HFFc6 (cell line): ENCODE measurements around the gene GSTM3. TPM values are rescaled to one million over a fixed set of nuclear protein-coding genes. Genes with fewer than 3 reads are reported as not detected.

ENCODE experiments used
- DNase-seq: peaks from one replicate; pipeline ENCODE4 v3.0.0-alpha.2; 2018
- H3K27ac Mint-ChIP-seq: 2 replicates; pipeline ENCODE4 v1.8.0; 2020; ENCODE audit warnings: mild to moderate bottlenecking, mixed read lengths
- H3K27me3 Mint-ChIP-seq: 2 replicates; pipeline ENCODE4 v1.8.0; 2021; ENCODE audit warnings: mild to moderate bottlenecking, moderate library complexity, mixed read lengths; ENCODE audit not compliant: insufficient read depth
- H3K36me3 Mint-ChIP-seq: 2 replicates; pipeline ENCODE4 v1.8.0; 2021; ENCODE audit warnings: low read depth, mixed read lengths
- H3K4me1 Mint-ChIP-seq: 2 replicates; pipeline ENCODE4 v1.8.0; 2020; ENCODE audit warnings: low read depth, mixed read lengths
- H3K4me3 Mint-ChIP-seq: 2 replicates; pipeline ENCODE4 v1.8.0; 2020; ENCODE audit warnings: mild to moderate bottlenecking, moderate library complexity, mixed read lengths
- H3K9me3 Mint-ChIP-seq: 2 replicates; pipeline ENCODE4 v1.8.0; 2020; ENCODE audit warnings: mild to moderate bottlenecking, mixed read lengths
- CTCF ChIP-seq: fragments of 200-600 bp; sonication (generic); IDR thresholded peaks from 2 replicates; pipeline ENCODE4 v1.5.0; 2021; ENCODE audit warnings: antibody characterized with exemption, mild to moderate bottlenecking
- total RNA-seq, 6 experiments: library from RNA; stranded (reverse); fragmentation: NEBNext Ultra II Directional; extraction: Animal tissue kit (Norgen Biotek cat#: 25700); gene quantifications; 2 replicates in 1 of 6; 3 replicates in 5 of 6; pipeline ENCODE4 v1.2.3, GENCODE V29; 2021

Gene GSTM3
- total RNA-seq, 6 experiments from 2014 or later: 36.9 to 51.3 (median 43.6) TPM

DNA sequence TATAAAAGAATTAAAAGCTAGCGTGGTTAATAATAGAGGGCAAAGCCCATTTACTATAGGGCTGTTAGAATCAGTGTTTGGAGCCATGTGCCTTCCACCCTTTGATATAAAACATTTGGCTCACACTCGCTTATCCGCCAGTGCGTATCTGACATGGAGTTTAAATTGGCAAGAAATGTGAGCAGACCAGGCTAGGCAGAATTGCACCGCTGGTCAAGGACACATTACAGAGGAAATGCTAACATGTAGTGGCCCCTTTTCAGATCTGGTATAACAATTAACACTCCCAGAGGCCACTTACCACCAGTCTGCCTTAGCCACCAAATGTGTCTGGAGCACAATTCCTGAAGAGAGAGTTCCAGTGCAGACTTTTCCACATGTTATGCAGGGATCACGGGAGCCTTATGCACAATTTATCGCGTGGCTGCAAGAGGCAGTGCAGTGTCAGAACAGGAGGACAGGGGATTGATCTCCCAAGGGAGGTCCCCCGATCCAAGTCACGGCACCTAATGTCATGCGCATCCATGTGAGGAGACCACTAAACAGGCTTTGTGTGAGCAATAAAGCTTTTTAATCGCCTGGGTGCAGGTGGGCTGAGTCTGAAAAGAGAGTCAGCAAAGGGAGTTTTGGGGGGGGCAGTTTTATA, 14.0 kb downstream of the GSTM3 start:
- peaks cover 5% of the 10 kb centered on the region for H3K27me3 Mint-ChIP-seq
- TF ChIP-seq CTCF: no peak
- 0 out of 2 replicates have a peak, but pooled peaks cover 5% of the 10 kb centered on the region for H3K36me3 Mint-ChIP-seq
- H3K27ac Mint-ChIP-seq: no peak overlapping the region
- no peaks in the 10 kb centered on the region for H3K9me3 Mint-ChIP-seq
- DNase-seq: no peak
- no peak overlapping the region for H3K4me3 Mint-ChIP-seq
- peaks cover 22% of the 10 kb centered on the region for H3K4me1 Mint-ChIP-seq

GRCh38 chr1:109726007-109726406, 14.8 kb downstream of the GSTM3 start:
- no peak overlapping the region for H3K4me3 Mint-ChIP-seq
- no peaks in the 10 kb centered on the region for H3K9me3 Mint-ChIP-seq
- H3K36me3 Mint-ChIP-seq: 0 out of 2 replicates have a peak, but pooled peaks cover 5% of the 10 kb centered on the region
- no peak for DNase-seq
- no peak overlapping the region for H3K27ac Mint-ChIP-seq
- H3K4me1 Mint-ChIP-seq: peaks cover 22% of the 10 kb centered on the region
- peaks cover 5% of the 10 kb centered on the region for H3K27me3 Mint-ChIP-seq
- TF ChIP-seq CTCF: no peak

GRCh38 chr1:109725510-109725909, 15.3 kb downstream of the GSTM3 start:
- peaks cover 22% of the 10 kb centered on the region for H3K4me1 Mint-ChIP-seq
- H3K36me3 Mint-ChIP-seq: 0 out of 2 replicates have a peak, but pooled peaks cover 5% of the 10 kb centered on the region
- H3K27me3 Mint-ChIP-seq: peaks cover 5% of the 10 kb centered on the region

DNA sequence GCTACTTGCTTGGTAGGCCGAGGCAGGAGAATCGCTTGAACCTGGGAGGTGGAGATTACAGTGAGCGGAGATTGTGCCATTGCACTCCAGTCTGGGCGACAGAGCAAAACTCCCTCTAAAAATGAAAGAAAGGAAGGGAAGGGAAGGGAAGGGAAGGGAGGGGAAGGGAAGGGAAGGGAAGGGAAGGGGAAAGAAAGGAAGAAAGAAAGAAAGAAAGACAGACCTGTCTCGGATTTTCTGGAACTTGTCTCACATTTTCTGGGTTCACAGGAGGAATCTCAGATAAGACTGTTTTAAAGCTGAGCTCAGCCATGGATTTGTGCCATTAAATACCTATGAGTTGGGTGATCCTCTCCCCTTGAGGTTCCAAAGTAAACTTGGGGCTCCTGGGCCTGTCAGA, 15.9 kb downstream of the GSTM3 start:
- Mint-ChIP-seq H3K9me3 (no peaks in the 10 kb centered on the region), H3K4me1 (peaks cover 25% of the 10 kb centered on the region), H3K27ac (no peak overlapping the region), H3K4me3 (no peak overlapping the region), H3K36me3 (0 out of 2 replicates have a peak, but pooled peaks cover 5% of the 10 kb centered on the region), H3K27me3 (peaks cover 5% of the 10 kb centered on the region)
- TF ChIP-seq CTCF: no peak
- DNase-seq: no peak

More at GRCh38 chr1:109725510-109725909, 15.3 kb downstream of the GSTM3 start:
- DNase-seq: no peak
- Mint-ChIP-seq H3K4me3 (no peak overlapping the region), H3K9me3 (no peaks in the 10 kb centered on the region), H3K27ac (no peak overlapping the region)
- TF ChIP-seq CTCF: no peak

DNA sequence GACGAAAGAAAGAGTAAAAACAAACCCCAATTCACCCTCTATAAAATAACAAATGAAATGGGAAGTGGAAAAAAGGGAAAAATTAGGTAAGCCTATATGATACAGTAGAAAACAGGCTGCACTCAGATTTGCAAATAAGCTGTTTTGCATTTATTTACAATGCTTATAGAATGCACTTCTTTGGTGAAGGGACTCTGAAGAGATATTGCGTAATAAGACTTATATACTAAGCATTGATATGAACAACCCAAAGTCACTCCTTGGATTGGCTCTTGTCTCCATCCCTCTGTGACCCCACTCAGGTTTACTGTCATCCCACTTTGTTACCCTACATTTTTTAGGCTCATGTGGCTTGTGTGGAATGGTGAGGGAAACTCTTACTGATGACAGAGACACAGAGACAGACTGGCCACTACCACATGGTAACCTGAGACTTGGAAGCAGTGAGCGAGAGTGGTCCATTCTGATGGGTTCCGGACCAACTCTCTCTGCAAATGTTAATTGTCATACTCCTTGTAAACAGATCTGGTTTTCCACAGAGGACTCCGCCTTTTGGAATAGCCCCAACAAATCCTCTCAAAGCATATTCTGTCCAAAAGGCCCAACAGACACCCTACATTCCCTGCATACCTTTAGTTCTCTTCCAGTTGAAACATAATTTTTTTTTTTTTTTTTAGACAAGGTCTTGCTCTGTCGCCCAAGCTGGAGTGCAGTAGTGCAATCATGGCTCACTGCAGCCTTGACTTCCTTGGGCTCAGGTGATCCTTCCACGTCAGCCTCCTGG, 17.7 kb downstream of the GSTM3 start:
- Mint-ChIP-seq H3K36me3 (0 out of 2 replicates have a peak, but pooled peaks cover 5% of the 10 kb centered on the region), H3K27ac (no peak overlapping the region), H3K4me3 (no peak overlapping the region), H3K9me3 (no peaks in the 10 kb centered on the region), H3K4me1 (peaks cover 44% of the 10 kb centered on the region), H3K27me3 (peaks cover 2% of the 10 kb centered on the region; the same call in 1 of the 2 replicates)
- TF ChIP-seq CTCF: no peak
- DNase-seq: no peak
